Measurements from ENCODE around the gene TFDP1.

- no peak for TF ChIP-seq CTCF (IDR thresholded peaks at IDR 0.05)
- TF ChIP-seq POLR2A (IDR thresholded peaks at IDR 0.05) = no peak
Measured at GRCh38 chr13:113657851-113658741, 73.5 kb downstream of the TFDP1 start, which contains the start of gene ATP4B.

Data from right lobe of liver (tissue), 4 donors.